Neural cell (in vitro differentiated cells): Measurements from ENCODE around the gene CASZ1.

Experiments used
- EP300 ChIP-seq: fragments of 450-650 bp; conservative IDR thresholded peaks from 2 replicates; pipeline ENCODE4 v1.6.1; 2014; ENCODE audit warnings: antibody characterized with exemption, mild to moderate bottlenecking, moderate library complexity; ENCODE audit not compliant: poor library complexity, severe bottlenecking
- EZH2 ChIP-seq: fragments of 200-600, 300-800 bp; shearing (Covaris generic), sonication (generic); IDR thresholded peaks from 2 replicates; pipeline ENCODE4 v1.6.1; 2014; ENCODE audit warnings: antibody characterized with exemption, low read length, borderline replicate concordance, mild to moderate bottlenecking; ENCODE audit not compliant: insufficient read depth, poor library complexity, severe bottlenecking
- MXI1 ChIP-seq: fragments of 450-650 bp; conservative IDR thresholded peaks from 2 replicates; pipeline ENCODE4 v1.6.1; 2014; ENCODE audit warnings: antibody characterized with exemption, mild to moderate bottlenecking; ENCODE audit not compliant: poor library complexity, severe bottlenecking
- POLR2AphosphoS5 ChIP-seq: IDR thresholded peaks from 2 replicates; pipeline ENCODE4 v1.6.1; 2012
- RAD21 ChIP-seq: fragments of 450-650 bp; conservative IDR thresholded peaks from 2 replicates; pipeline ENCODE4 v1.6.1; 2014; ENCODE audit warnings: antibody characterized with exemption, mild to moderate bottlenecking, moderate library complexity
- TF ChIP-seq, protein P1 (sequence below): fragments of 450-650 bp; IDR thresholded peaks from 2 replicates; pipeline ENCODE4 v1.5.1; 2014; ENCODE audit warnings: antibody characterized with exemption, mild to moderate bottlenecking, moderate library complexity; ENCODE audit not compliant: poor library complexity, severe bottlenecking

DNA sequence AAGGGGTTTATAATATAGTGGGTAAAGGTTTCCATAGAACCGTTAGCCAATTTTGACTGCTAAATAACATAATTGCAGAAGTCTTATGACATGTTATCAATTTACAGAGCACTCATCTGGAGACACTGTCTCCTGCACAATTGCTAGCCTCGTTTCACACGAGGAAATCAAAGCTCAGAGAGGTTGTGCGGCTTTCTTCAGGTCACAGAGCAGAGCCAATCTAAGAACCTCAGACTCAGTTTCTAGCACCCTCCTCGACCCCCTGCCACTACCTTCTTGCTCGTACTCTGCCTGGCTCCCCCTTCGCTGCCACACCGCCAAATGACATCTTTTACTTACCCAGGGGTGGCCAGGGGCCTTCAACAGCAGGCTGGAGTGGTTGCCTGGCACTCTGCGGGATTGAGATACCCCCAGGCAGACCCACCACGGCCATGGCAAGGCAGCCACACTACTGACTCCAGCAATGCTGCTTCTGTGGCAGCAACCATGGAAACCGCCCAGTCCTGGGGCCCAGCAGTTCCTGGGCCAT, 16.0 kb upstream of the CASZ1 start:
- TF ChIP-seq EZH2 = no peak
- no peak for TF ChIP-seq POLR2AphosphoS5
- TF ChIP-seq, protein P1, sequence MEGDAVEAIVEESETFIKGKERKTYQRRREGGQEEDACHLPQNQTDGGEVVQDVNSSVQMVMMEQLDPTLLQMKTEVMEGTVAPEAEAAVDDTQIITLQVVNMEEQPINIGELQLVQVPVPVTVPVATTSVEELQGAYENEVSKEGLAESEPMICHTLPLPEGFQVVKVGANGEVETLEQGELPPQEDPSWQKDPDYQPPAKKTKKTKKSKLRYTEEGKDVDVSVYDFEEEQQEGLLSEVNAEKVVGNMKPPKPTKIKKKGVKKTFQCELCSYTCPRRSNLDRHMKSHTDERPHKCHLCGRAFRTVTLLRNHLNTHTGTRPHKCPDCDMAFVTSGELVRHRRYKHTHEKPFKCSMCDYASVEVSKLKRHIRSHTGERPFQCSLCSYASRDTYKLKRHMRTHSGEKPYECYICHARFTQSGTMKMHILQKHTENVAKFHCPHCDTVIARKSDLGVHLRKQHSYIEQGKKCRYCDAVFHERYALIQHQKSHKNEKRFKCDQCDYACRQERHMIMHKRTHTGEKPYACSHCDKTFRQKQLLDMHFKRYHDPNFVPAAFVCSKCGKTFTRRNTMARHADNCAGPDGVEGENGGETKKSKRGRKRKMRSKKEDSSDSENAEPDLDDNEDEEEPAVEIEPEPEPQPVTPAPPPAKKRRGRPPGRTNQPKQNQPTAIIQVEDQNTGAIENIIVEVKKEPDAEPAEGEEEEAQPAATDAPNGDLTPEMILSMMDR = no peak
- no peak for TF ChIP-seq RAD21
- TF ChIP-seq EP300 = no peak
- TF ChIP-seq MXI1 = no peak
